BJ (cell line): ENCODE measurements around the gene COPG2. TPM values are rescaled to one million over a fixed set of nuclear protein-coding genes. Genes with fewer than 3 reads are reported as not detected.
"Not testable (repeated sequence)": the region's sequence is repeated elsewhere in the genome, so short reads cannot be mapped to it uniquely, and the experiment has no call there.

Experiments used
- CTCF ChIA-PET: fragments of 350-600 bp; formaldehyde crosslinking; extraction: SDS; loops from one replicate; lab custom pipeline; 2021; ENCODE audit warnings: antibody characterized with exemption, inconsistent platforms; lab: Yijun Ruan, JAX
- POLR2A ChIA-PET: fragments of 300-600 bp; sonication (Branson Sonifier 250); formaldehyde crosslinking; extraction: SDS; loops from one replicate; lab custom pipeline; 2021; ENCODE audit warnings: antibody characterized with exemption; lab: Charles Lee
- DNase-seq: peaks from one replicate; pipeline ENCODE4 v3.0.0-alpha.2; 2011; ENCODE audit warnings: low read depth
- H3K27me3 ChIP-seq: 2 replicates; pipeline ENCODE4 v1.6.0; 2011; ENCODE audit warnings: low read length; ENCODE audit not compliant: control insufficient read depth, insufficient read depth
- H3K36me3 ChIP-seq: 2 replicates; pipeline ENCODE4 v1.5.1; 2011; ENCODE audit warnings: low read length; ENCODE audit not compliant: control insufficient read depth, insufficient read depth
- H3K4me3 ChIP-seq: 2 replicates; pipeline ENCODE4 v1.5.1; 2011; ENCODE audit warnings: low read depth, mild to moderate bottlenecking, control low read depth, low read length
- CTCF ChIP-seq: IDR thresholded peaks from 2 replicates; pipeline ENCODE4 v1.5.1; 2011; ENCODE audit warnings: low read depth, mild to moderate bottlenecking, control low read depth, inconsistent platforms, low read length, moderate library complexity; ENCODE audit not compliant: insufficient read depth
- polyA plus RNA-seq: library from polyadenylated mRNA; depleted of rRNA; stranded (reverse); fragments of >200 nt; gene quantifications from 2 replicates; pipeline ENCODE4 v1.2.3, GENCODE V29; 2011

Gene COPG2
- polyA plus RNA-seq, 1 experiment: 22.1 TPM

GRCh38 chr7:130524628-130525027, 143.9 kb downstream of the COPG2 start:
- ChIA-PET POLR2A (no interaction called here), CTCF (no interaction called here)
- no peak for TF ChIP-seq CTCF
- no peak for DNase-seq
- Histone ChIP-seq H3K27me3 (no peaks in the 10 kb centered on the region), H3K4me3 (no peak overlapping the region), H3K36me3 (peaks cover 2% of the 10 kb centered on the region; the same call in 1 of the 2 replicates)

- H3K27me3 ChIP-seq, DNase-seq, POLR2A ChIA-PET, H3K36me3 ChIP-seq, CTCF ChIA-PET, H3K4me3 ChIP-seq: not testable (repeated sequence)
Observed at GRCh38 chr7:130523519-130524125, 144.9 kb downstream of the COPG2 start.

- H3K36me3 ChIP-seq: no peaks in the 10 kb centered on the region
- CTCF ChIA-PET: interaction anchor here (1.4 kb wide), 1 partner anchor 7 kb away, joined by 3 read pairs; no protein-coding TSS in a partner anchor
- H3K4me3 ChIP-seq: no peak overlapping the region
- H3K27me3 ChIP-seq: no peaks in the 10 kb centered on the region
- no peak for TF ChIP-seq CTCF
- POLR2A ChIA-PET: no interaction called here
- no peak for DNase-seq
Observed at GRCh38 chr7:130521258-130521951, 147.1 kb downstream of the COPG2 start.

- Histone ChIP-seq H3K36me3 (peaks cover 1% of the 10 kb centered on the region; the same call in 1 of the 2 replicates), H3K27me3 (no peaks in the 10 kb centered on the region), H3K4me3 (no peak overlapping the region)
- CTCF ChIA-PET: no interaction called here
- no peak for TF ChIP-seq CTCF
- DNase-seq: no peak
- POLR2A ChIA-PET: no interaction called here
Observed at GRCh38 chr7:130515315-130516040, 153.1 kb downstream of the COPG2 start.

- ChIA-PET POLR2A (no interaction called here), CTCF (interaction anchor here (0.9 to 1.8 kb wide), 2 partner anchors 9 to 10 kb away, joined by 3 read pairs; no protein-coding TSS in a partner anchor)
- Histone ChIP-seq H3K36me3 (peaks cover 1% of the 10 kb centered on the region; the same call in 1 of the 2 replicates), H3K27me3 (no peaks in the 10 kb centered on the region), H3K4me3 (no peak overlapping the region)
- no peak for DNase-seq
- no peak for TF ChIP-seq CTCF
Observed at GRCh38 chr7:130513447-130513846, 155.1 kb downstream of the COPG2 start.

GRCh38 chr7:130512038-130512437, 156.5 kb downstream of the COPG2 start:
- H3K27me3 ChIP-seq, CTCF ChIA-PET, DNase-seq, H3K36me3 ChIP-seq, H3K4me3 ChIP-seq: not testable (repeated sequence)
- POLR2A ChIA-PET: interaction anchor here (0.7 kb wide), 1 partner anchor 218 kb away, joined by 12 read pairs; no protein-coding TSS in a partner anchor
